ENCODE results near the gene SLC34A3. TPM values are rescaled to one million over a fixed set of nuclear protein-coding genes. Genes with fewer than 3 reads are reported as not detected.

The SLC34A3 gene
- total RNA-seq, 1 donor from 2014 or later = not detected

- peaks cover 5% of the 10 kb centered on the region for H3K4me1 Mint-ChIP-seq
- H3K79me2 ChIP-seq (ENCODE audit: low read depth) = no peaks in the 10 kb centered on the region
- H3K27me3 ChIP-seq = no peaks in the 10 kb centered on the region
- no peaks in the 10 kb centered on the region for H3K4me1 ChIP-seq
- no peaks in the 10 kb centered on the region for H3K36me3 ChIP-seq
- H3K27ac Mint-ChIP-seq = no peak overlapping the region
- H2AFZ ChIP-seq (replicated peaks) = no peak overlapping the region
- TF ChIP-seq CTCF (IDR thresholded peaks at IDR 0.05) = no peak
- H3K9ac ChIP-seq = no peak overlapping the region
- H3K4me2 ChIP-seq = no peak overlapping the region
- no peak overlapping the region for H3K27ac ChIP-seq
- H3K27me3 Mint-ChIP-seq (ENCODE audit: insufficient read depth, low read depth) = no peaks in the 10 kb centered on the region
- H3K4me3 ChIP-seq = no peak overlapping the region
- H3F3A ChIP-seq (ENCODE audit: low read depth) = peaks cover 9% of the 10 kb centered on the region
- peaks cover 13% of the 10 kb centered on the region for H3K36me3 Mint-ChIP-seq
- peaks cover 3% of the 10 kb centered on the region for H3K9me3 Mint-ChIP-seq
- H3K4me3 Mint-ChIP-seq = no peak overlapping the region
- DNase-seq (ENCODE audit: low spot score) = no peak
- H4K20me1 ChIP-seq (ENCODE audit: low read depth) = no peaks in the 10 kb centered on the region
- no peaks in the 10 kb centered on the region for H3K9me3 ChIP-seq (ENCODE audit: low read depth)
Measured at GRCh38 chr9:137266162-137266527, 35.4 kb downstream of the SLC34A3 start.

DNA sequence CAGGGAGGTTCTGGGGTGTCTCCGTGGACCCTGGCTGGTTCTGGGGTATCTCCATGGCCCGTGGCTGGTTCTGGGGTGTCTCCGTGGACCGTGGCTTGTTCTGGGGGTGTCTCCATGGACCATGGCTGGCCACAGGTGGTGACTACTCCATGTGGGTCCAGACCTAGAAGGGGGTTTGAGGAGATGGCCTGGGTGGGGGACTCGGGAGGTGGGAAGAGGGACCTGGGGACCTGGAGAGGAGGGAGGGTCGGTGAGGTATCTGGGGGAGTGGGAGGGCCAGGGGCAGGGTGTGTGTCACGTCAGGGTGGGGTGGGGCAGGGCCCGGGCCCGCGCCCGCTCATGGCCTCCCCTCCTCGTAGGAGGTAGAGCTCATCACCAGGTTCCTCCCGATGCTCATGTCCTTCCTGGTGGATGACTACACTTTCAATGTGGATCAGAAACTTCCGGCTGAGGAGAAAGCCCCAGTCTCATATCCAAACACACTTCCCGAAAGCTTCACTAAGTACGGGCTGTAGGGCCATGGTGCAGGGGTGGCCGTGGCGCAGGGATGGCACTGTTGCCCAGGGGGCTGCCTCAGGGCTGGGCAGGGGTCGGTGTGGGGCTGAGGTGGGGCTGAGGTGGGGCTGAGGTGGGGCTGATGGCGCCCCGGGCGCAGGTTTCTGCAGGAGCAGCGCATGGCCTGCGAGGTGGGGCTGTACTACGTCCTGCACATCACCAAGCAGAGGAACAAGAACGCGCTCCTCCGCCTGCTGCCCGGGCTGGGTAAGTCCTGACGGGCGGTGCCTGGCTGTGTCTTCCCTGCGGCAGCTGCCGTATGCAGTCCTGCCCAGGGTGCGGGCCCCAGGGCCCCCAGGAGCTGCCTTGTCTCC, 36.1 kb downstream of the SLC34A3 start:
- TF ChIP-seq CTCF (IDR thresholded peaks at IDR 0.05) = no peak
- no peak for TF ChIP-seq EZH2phosphoT487 (IDR thresholded peaks at IDR 0.05)
- TF ChIP-seq EZH2 (IDR thresholded peaks at IDR 0.05) = no peak
- no peaks in the 10 kb centered on the region for H3K36me3 ChIP-seq
- no peaks in the 10 kb centered on the region for H4K20me1 ChIP-seq (ENCODE audit: low read depth)
- Mint-ChIP-seq H3K27ac (no peak overlapping the region), H3K4me1 (peaks cover under 1% of the 10 kb centered on the region), H3K9me3 (no peaks in the 10 kb centered on the region), H3K36me3 (peaks cover 9% of the 10 kb centered on the region), H3K4me3 (no peak overlapping the region), H3K27me3 (ENCODE audit: insufficient read depth, low read depth) (no peaks in the 10 kb centered on the region)
- H3K27ac ChIP-seq = no peak overlapping the region
- H3F3A ChIP-seq (ENCODE audit: low read depth) = peaks cover 3% of the 10 kb centered on the region
- H3K79me2 ChIP-seq (ENCODE audit: low read depth) = no peaks in the 10 kb centered on the region
- H3K9me3 ChIP-seq (ENCODE audit: low read depth) = no peaks in the 10 kb centered on the region
- no peak overlapping the region for H3K9ac ChIP-seq
- no peak for DNase-seq (ENCODE audit: low spot score)
- no peaks in the 10 kb centered on the region for H3K4me1 ChIP-seq
- no peak overlapping the region for H2AFZ ChIP-seq (replicated peaks)
- no peak overlapping the region for H3K4me3 ChIP-seq
- H3K4me2 ChIP-seq = no peak overlapping the region
- no peaks in the 10 kb centered on the region for H3K27me3 ChIP-seq

GRCh38 chr9:137267933-137268355, 37.2 kb downstream of the SLC34A3 start:
- no peak overlapping the region for H3K27ac ChIP-seq
- H3K79me2 ChIP-seq (ENCODE audit: low read depth) = no peaks in the 10 kb centered on the region
- TF ChIP-seq CTCF (IDR thresholded peaks at IDR 0.05) = no peak
- H3K9me3 Mint-ChIP-seq = no peaks in the 10 kb centered on the region
- H3K4me3 ChIP-seq = no peak overlapping the region
- H2AFZ ChIP-seq (replicated peaks) = no peak overlapping the region
- H3K4me2 ChIP-seq = no peak overlapping the region
- DNase-seq (ENCODE audit: low spot score) = no peak
- no peaks in the 10 kb centered on the region for H4K20me1 ChIP-seq (ENCODE audit: low read depth)
- H3K27ac Mint-ChIP-seq = no peak overlapping the region
- H3K4me3 Mint-ChIP-seq = no peak overlapping the region
- H3K27me3 Mint-ChIP-seq (ENCODE audit: insufficient read depth, low read depth) = no peaks in the 10 kb centered on the region
- H3K9ac ChIP-seq = no peak overlapping the region
- H3F3A ChIP-seq (ENCODE audit: low read depth) = no peaks in the 10 kb centered on the region
- H3K4me1 Mint-ChIP-seq = no peaks in the 10 kb centered on the region
- no peaks in the 10 kb centered on the region for H3K4me1 ChIP-seq
- H3K9me3 ChIP-seq (ENCODE audit: low read depth) = no peaks in the 10 kb centered on the region
- no peaks in the 10 kb centered on the region for H3K36me3 ChIP-seq
- H3K27me3 ChIP-seq = no peaks in the 10 kb centered on the region
- H3K36me3 Mint-ChIP-seq = peaks cover 8% of the 10 kb centered on the region

Measured in neural progenitor cell (in vitro differentiated cells).